ENCODE results near the gene PCDHA4.

- TF ChIP-seq CTCF (IDR thresholded peaks at IDR 0.05) (no peak), POLR2AphosphoS5 (IDR thresholded peaks at IDR 0.05; ENCODE audit: low read depth, low read length) (no peak), REST (IDR thresholded peaks at IDR 0.05; ENCODE audit: insufficient read depth in 1 of 2, low read depth in 2 of 2, low read length in 1 of 2) (no peak), TCF7L2 (IDR thresholded peaks at IDR 0.05; ENCODE audit: low read depth, low read length) (no peak), SIN3A (IDR thresholded peaks at IDR 0.05; ENCODE audit: borderline replicate concordance, insufficient read depth, low read depth, low read length) (no peak)
Measured at GRCh38 chr5:140842798-140843733, 36.2 kb downstream of the PCDHA4 start.
